Keratinocyte (primary cell): ENCODE data around the gene KCNQ1OT1. TPM values are rescaled to one million over a fixed set of nuclear protein-coding genes. Genes with fewer than 3 reads are reported as not detected.

Experiments
- DNase-seq: peaks from one replicate; pipeline ENCODE4 v3.0.0-alpha.2; 2011; ENCODE audit warnings: low read depth, missing footprints, low spot score
- FAIRE-seq: peaks from 2 replicates; lab custom pipeline; 2011; peaks lifted over from hg19 to GRCh38; lab: Jason Lieb, UNC
- H2AFZ ChIP-seq: 2 replicates; pipeline ENCODE4 v1.6.0; 2012; ENCODE audit warnings: low read length, control low read depth, inconsistent platforms; ENCODE audit not compliant: control insufficient read depth
- H3K27ac ChIP-seq: 2 replicates; pipeline ENCODE4 v1.5.1; 2011; ENCODE audit warnings: low read length; ENCODE audit not compliant: control insufficient read depth, insufficient read depth
- H3K27me3 ChIP-seq: 3 replicates; pipeline ENCODE4 v1.6.0; 2011; ENCODE audit warnings: low read length; ENCODE audit not compliant: control insufficient read depth, insufficient read depth; ENCODE audit errors: extremely low read depth
- H3K36me3 ChIP-seq, 2 experiments: 2 replicates in 1 of 2; 3 replicates in 1 of 2; pipeline ENCODE4 v1.5.1; 2011; ENCODE audit warnings: low read length in 2 of 2, mild to moderate bottlenecking in 1 of 2; ENCODE audit not compliant: control insufficient read depth in 2 of 2, insufficient read depth in 2 of 2; ENCODE audit errors: extremely low read depth in 1 of 2
- H3K4me1 ChIP-seq: 3 replicates; pipeline ENCODE4 v1.5.1; 2011; ENCODE audit warnings: low read length; ENCODE audit not compliant: control insufficient read depth, insufficient read depth; ENCODE audit errors: extremely low read depth
- H3K4me2 ChIP-seq: 3 replicates; pipeline ENCODE4 v1.6.0; 2011; ENCODE audit warnings: low read depth, low read length; ENCODE audit not compliant: control insufficient read depth, insufficient read depth; ENCODE audit errors: extremely low read depth
- H3K4me3 ChIP-seq, 3 experiments: fragments of 200-600 bp in 1 of 3; sonication (generic) in 1 of 3; 2 replicates in 2 of 3; 3 replicates in 1 of 3; pipeline ENCODE4 v1.5.1; 2011 to 2016; ENCODE audit warnings: low read length in 3 of 3, mild to moderate bottlenecking in 3 of 3, control low read depth in 2 of 3, inconsistent platforms in 1 of 3, low read depth in 1 of 3, mixed read lengths in 1 of 3, mixed run types in 1 of 3, moderate library complexity in 1 of 3; ENCODE audit not compliant: control insufficient read depth in 2 of 3, insufficient read depth in 2 of 3; ENCODE audit errors: extremely low read depth in 1 of 3
- H3K79me2 ChIP-seq: 2 replicates; pipeline ENCODE4 v1.6.0; 2012; ENCODE audit warnings: low read length; ENCODE audit not compliant: control insufficient read depth, insufficient read depth
- H3K9ac ChIP-seq: 3 replicates; pipeline ENCODE4 v1.6.0; 2011; ENCODE audit warnings: low read length; ENCODE audit not compliant: control insufficient read depth, insufficient read depth; ENCODE audit errors: extremely low read depth
- H3K9me1 ChIP-seq: 3 replicates; pipeline ENCODE4 v1.6.0; 2011; ENCODE audit warnings: low read length; ENCODE audit not compliant: control insufficient read depth, insufficient read depth; ENCODE audit errors: extremely low read depth
- H3K9me3 ChIP-seq: 2 replicates; pipeline ENCODE4 v1.5.1; 2012; ENCODE audit warnings: low read depth, low read length; ENCODE audit not compliant: control insufficient read depth
- H4K20me1 ChIP-seq: 3 replicates; pipeline ENCODE4 v1.6.0; 2011; ENCODE audit warnings: low read length; ENCODE audit not compliant: control insufficient read depth, insufficient read depth; ENCODE audit errors: extremely low read depth
- EZH2 ChIP-seq: IDR thresholded peaks from one replicate; pipeline ENCODE4 v1.6.1; 2012; ENCODE audit warnings: inconsistent platforms, mild to moderate bottlenecking, low read length, moderate library complexity
- dilution Hi-C: fragments of 300-500 bp; cut with MboI; formaldehyde crosslinking; loops from one replicate; pipeline ENCODE4 v1.7.0; 2020; ENCODE audit warnings: low sequenced_read_pairs; ENCODE audit not compliant: extremely low pct_ligation_motif_present
- polyA plus RNA-seq, 5 experiments: library from polyadenylated mRNA; depleted of rRNA in 3 of 5; stranded (reverse) in 3 of 5; stranded (forward) in 1 of 5; unstranded in 1 of 5; fragments of >200 nt; gene quantifications; 1 replicate in 1 of 5; 2 replicates in 3 of 5; 3 replicates in 1 of 5; pipeline versions ENCODE4 v1.2.1 to v1.2.3, GENCODE V29; 2011 to 2012; ENCODE audit warnings: missing spikeins in 2 of 5, low read depth in 1 of 5, low replicate concordance in 1 of 5
- TF ChIP-seq, protein P1 (sequence below), 3 experiments: IDR thresholded peaks in 1 of 3; conservative IDR thresholded peaks in 1 of 3; optimal IDR thresholded peaks in 1 of 3; 2 replicates in 2 of 3; 3 replicates in 1 of 3; pipeline versions ENCODE3 to v1.5.1; 2011; ENCODE audit warnings: low read length in 3 of 3, mild to moderate bottlenecking in 3 of 3, moderate library complexity in 2 of 3, control low read depth in 1 of 3, inconsistent platforms in 1 of 3; ENCODE audit not compliant: insufficient read depth in 2 of 3; ENCODE audit errors: extremely low read depth in 1 of 3

KCNQ1OT1 gene
- polyA plus RNA-seq, 1 donor (not counting 4 experiments of a cell fraction or from before 2014, with no cell fraction given) = 0.07 TPM

DNA sequence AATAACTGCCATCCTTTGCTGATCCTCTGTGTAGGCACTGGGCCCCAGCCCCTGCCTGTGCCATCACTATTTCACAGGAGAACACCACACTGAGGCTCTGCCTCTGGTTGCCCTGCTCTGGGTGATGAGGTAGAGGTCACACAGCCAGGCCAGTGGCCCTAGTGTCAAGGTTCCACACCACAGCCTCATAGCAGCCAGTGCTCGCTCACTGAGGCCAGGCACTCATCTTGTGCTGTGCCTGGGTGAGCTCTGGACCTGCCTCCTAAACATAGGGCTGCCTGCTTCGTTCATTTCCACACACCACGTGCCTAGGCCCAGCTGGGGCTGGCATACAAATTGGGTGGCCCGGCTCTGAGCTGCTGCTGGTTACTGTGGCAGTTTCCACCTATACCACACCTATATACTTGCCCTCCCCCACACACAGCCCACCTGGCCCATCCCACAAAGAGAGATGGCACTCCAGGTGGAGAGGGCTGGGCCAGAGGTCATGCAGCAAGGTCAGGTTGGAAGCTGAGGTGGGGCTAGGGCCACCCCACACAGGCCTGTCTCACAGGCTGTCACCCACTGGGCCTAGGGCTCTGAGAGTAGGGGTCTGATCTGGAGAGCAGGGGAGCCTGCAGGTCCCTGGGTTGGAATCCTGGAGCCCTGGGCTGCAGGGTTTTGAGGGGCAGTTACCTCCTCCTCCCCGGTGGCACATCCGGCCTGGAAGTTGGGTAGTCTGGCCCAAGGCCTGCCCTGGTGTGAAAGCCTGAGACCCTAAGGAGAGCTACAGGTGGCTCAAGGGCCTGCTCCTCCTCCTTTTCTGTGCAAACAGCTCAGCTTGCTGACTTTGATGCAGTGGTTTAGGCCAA lies 11.2 kb downstream of the KCNQ1OT1 start:
- FAIRE-seq (no peak), DNase-seq (no peak)
- Histone ChIP-seq H3K27ac (no peak overlapping the region), H4K20me1 (no peaks in the 10 kb centered on the region), H3K27me3 (no peaks in the 10 kb centered on the region), H3K36me3 (no peaks in the 10 kb centered on the region), H3K9ac (no peak overlapping the region), H3K9me3 (no peaks in the 10 kb centered on the region), H3K79me2 (peaks cover 3% of the 10 kb centered on the region), H3K4me1 (no peaks in the 10 kb centered on the region), H3K9me1 (no peaks in the 10 kb centered on the region), H3K4me3 (no peak overlapping the region), H2AFZ (no peak overlapping the region), H3K4me2 (no peak overlapping the region)
- dilution Hi-C loops = no loop called here
- TF ChIP-seq, protein P1, sequence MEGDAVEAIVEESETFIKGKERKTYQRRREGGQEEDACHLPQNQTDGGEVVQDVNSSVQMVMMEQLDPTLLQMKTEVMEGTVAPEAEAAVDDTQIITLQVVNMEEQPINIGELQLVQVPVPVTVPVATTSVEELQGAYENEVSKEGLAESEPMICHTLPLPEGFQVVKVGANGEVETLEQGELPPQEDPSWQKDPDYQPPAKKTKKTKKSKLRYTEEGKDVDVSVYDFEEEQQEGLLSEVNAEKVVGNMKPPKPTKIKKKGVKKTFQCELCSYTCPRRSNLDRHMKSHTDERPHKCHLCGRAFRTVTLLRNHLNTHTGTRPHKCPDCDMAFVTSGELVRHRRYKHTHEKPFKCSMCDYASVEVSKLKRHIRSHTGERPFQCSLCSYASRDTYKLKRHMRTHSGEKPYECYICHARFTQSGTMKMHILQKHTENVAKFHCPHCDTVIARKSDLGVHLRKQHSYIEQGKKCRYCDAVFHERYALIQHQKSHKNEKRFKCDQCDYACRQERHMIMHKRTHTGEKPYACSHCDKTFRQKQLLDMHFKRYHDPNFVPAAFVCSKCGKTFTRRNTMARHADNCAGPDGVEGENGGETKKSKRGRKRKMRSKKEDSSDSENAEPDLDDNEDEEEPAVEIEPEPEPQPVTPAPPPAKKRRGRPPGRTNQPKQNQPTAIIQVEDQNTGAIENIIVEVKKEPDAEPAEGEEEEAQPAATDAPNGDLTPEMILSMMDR (optimal IDR thresholded peaks at IDR 0.05 in 1 of 3, IDR thresholded peaks at IDR 0.05 in 1 of 3, conservative IDR thresholded peaks at IDR 0.05 in 1 of 3; ENCODE audit: extremely low read depth in 1 of 3, insufficient read depth in 2 of 3, low read length in 3 of 3) = no peak
- TF ChIP-seq EZH2 = no peak

DNA sequence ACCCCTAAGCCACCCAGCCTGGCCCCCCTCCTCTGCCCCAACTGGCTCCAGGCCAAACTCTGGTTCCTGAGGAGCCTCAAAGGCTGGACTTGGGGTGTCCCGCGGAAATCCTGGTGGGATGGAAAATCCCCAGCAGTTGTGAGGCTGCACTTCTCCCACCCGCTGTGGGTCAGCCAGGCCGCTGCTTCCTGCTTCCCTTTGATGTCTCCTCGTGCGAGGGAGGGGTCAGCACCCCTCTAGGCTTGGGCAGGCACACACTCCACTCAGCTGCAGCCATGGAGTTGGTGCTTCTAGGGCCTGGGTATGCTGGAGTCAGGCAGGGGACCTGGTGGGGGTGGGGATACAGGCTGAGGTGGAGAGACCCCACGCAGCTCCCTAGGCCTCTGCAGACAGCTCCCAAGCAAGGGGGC lies 12.0 kb downstream of the KCNQ1OT1 start:
- Histone ChIP-seq H2AFZ (no peak overlapping the region), H3K9me1 (no peaks in the 10 kb centered on the region), H3K4me1 (no peaks in the 10 kb centered on the region), H3K4me2 (no peak overlapping the region), H3K79me2 (peaks cover 3% of the 10 kb centered on the region), H3K27ac (no peak overlapping the region), H3K27me3 (no peaks in the 10 kb centered on the region), H3K9me3 (no peaks in the 10 kb centered on the region), H3K9ac (no peak overlapping the region), H3K4me3 (no peak overlapping the region), H4K20me1 (no peaks in the 10 kb centered on the region), H3K36me3 (no peaks in the 10 kb centered on the region)
- dilution Hi-C loops = no loop called here
- no peak for TF ChIP-seq EZH2
- TF ChIP-seq, protein P1 (optimal IDR thresholded peaks at IDR 0.05 in 1 of 3, IDR thresholded peaks at IDR 0.05 in 1 of 3, conservative IDR thresholded peaks at IDR 0.05 in 1 of 3; ENCODE audit: extremely low read depth in 1 of 3, insufficient read depth in 2 of 3, low read length in 3 of 3) = no peak
- FAIRE-seq (no peak), DNase-seq (no peak)
